MCF 10A (cell line): ENCODE data around the gene ZNF800. TPM values are rescaled to one million over a fixed set of nuclear protein-coding genes. Genes with fewer than 3 reads are reported as not detected.

ENCODE experiments used
- BruUV-seq: library from RNA; stranded (reverse); fragments of 400-500 nt; replicated peaks from 2 replicates; lab custom pipeline; 2021; lab: Mats Ljungman, UMichigan
- CTCF ChIA-PET: fragments of 300-600 bp; sonication (Branson Sonifier 250); formaldehyde crosslinking; extraction: SDS; loops from one replicate; lab custom pipeline; 2021; ENCODE audit warnings: antibody characterized with exemption, inconsistent platforms; lab: Yijun Ruan, JAX
- POLR2A ChIA-PET: fragments of 300-600, 350-650 bp; sonication (Branson Sonifier 250); formaldehyde crosslinking; extraction: SDS; loops from one replicate; lab custom pipeline; 2020; ENCODE audit warnings: antibody characterized with exemption, inconsistent platforms; lab: Yijun Ruan, JAX
- DNase-seq: peaks from one replicate; pipeline ENCODE4 v3.0.0-alpha.2; 2018; ENCODE audit not compliant: unreplicated experiment
- H3K27ac Mint-ChIP-seq: one replicate; pipeline ENCODE4 v1.8.0; 2022; ENCODE audit warnings: mild to moderate bottlenecking, low read depth, mixed read lengths; ENCODE audit not compliant: unreplicated experiment
- H3K27me3 Mint-ChIP-seq: one replicate; pipeline ENCODE4 v1.8.0; 2022; ENCODE audit warnings: mixed read lengths; ENCODE audit not compliant: insufficient read depth, unreplicated experiment
- H3K36me3 Mint-ChIP-seq: one replicate; pipeline ENCODE4 v1.8.0; 2022; ENCODE audit warnings: mild to moderate bottlenecking, moderate library complexity, mixed read lengths; ENCODE audit not compliant: insufficient read depth, unreplicated experiment
- H3K4me1 Mint-ChIP-seq: one replicate; pipeline ENCODE4 v1.8.0; 2022; ENCODE audit warnings: mixed read lengths; ENCODE audit not compliant: insufficient read depth, unreplicated experiment
- H3K4me3 Mint-ChIP-seq: one replicate; pipeline ENCODE4 v1.8.0; 2022; ENCODE audit warnings: mild to moderate bottlenecking, moderate library complexity, mixed read lengths; ENCODE audit not compliant: unreplicated experiment
- H3K9me3 Mint-ChIP-seq: one replicate; pipeline ENCODE4 v1.8.0; 2022; ENCODE audit warnings: mixed read lengths; ENCODE audit not compliant: unreplicated experiment
- CTCF ChIP-seq: fragments of 200-600 bp; IDR thresholded peaks from one replicate; pipeline ENCODE4 v1.8.0; 2022; ENCODE audit warnings: antibody characterized with exemption, mild to moderate bottlenecking; ENCODE audit not compliant: unreplicated experiment
- intact Hi-C: fragments of 100-400 bp; cut with micrococcal nuclease; formaldehyde crosslinking; loops from 2 replicates; pipeline ENCODE4 v1.14.1; 2022
- total RNA-seq: library from RNA; stranded (reverse); gene quantifications from 2 replicates; pipeline ENCODE4 v1.2.3, GENCODE V29; 2022

The ZNF800 gene
- total RNA-seq, 1 experiment from 2014 or later = 51.7 TPM

- H3K27ac Mint-ChIP-seq = no peak overlapping the region
Measured at GRCh38 chr7:127322351-127322750, 70.2 kb downstream of the ZNF800 start.

DNA sequence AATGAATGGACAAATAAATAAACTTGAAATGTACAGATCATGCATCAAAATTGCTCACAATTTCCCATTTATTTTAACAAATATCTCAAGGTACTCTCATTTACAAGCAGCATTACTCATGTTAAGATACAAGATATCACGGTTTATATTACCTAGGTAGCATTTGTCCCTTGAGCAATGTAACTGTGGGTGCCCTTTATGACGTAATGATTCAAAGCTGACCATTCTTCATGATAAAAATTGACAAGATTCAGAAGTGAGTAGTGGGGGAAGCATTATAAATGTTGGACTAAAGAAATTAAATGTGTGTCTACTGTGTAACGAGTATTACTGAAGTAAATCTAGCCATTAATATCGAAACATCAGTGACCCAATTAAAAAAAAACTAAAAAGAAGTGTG is 71.5 kb downstream of the ZNF800 start:
- H3K4me1 Mint-ChIP-seq = peaks cover 14% of the 10 kb centered on the region
- H3K27me3 Mint-ChIP-seq = peaks cover 55% of the 10 kb centered on the region
- H3K9me3 Mint-ChIP-seq = no peaks in the 10 kb centered on the region
- no TSS peak for BruUV-seq
- no peaks in the 10 kb centered on the region for H3K36me3 Mint-ChIP-seq
- intact Hi-C loops = no loop called here
- CTCF ChIA-PET = no interaction called here
- POLR2A ChIA-PET = interaction anchor here (0.6 kb wide), 1 partner anchor 9 kb away, joined by 3 read pairs; no protein-coding TSS in a partner anchor
- no peak overlapping the region for H3K4me3 Mint-ChIP-seq
- TF ChIP-seq CTCF = no peak
- DNase-seq = no peak
- H3K27ac Mint-ChIP-seq = no peak overlapping the region

More at GRCh38 chr7:127322351-127322750, 70.2 kb downstream of the ZNF800 start:
- H3K9me3 Mint-ChIP-seq = no peaks in the 10 kb centered on the region
- ChIA-PET CTCF (no interaction called here), POLR2A (no interaction called here)
- no peaks in the 10 kb centered on the region for H3K36me3 Mint-ChIP-seq
- no peak overlapping the region for H3K4me3 Mint-ChIP-seq
- intact Hi-C loops = no loop called here
- H3K27me3 Mint-ChIP-seq = peaks cover 62% of the 10 kb centered on the region
- BruUV-seq = no TSS peak
- no peak for TF ChIP-seq CTCF
- DNase-seq = no peak
- H3K4me1 Mint-ChIP-seq = peaks cover 12% of the 10 kb centered on the region

Other genes starting within 250 kb of the ZNF800 start
- not detected in 2 replicates for gene GRM8, start 139.8 kb downstream of the ZNF800 start, total RNA-seq
- gene GCC1, start 192.9 kb upstream of the ZNF800 start, total RNA-seq = 27.7 and 30.2 TPM in 2 replicates
- gene ARF5, start 195.7 kb upstream of the ZNF800 start, total RNA-seq = 109 and 133 TPM in 2 replicates
- 0.71 TPM in 1 of 2 replicates, not detected in the other for gene FSCN3, start 201.0 kb upstream of the ZNF800 start, total RNA-seq
- not detected in 2 replicates for gene PAX4, start 225.4 kb upstream of the ZNF800 start, total RNA-seq